ENCODE measurements around the gene CKS1B. TPM values are rescaled to one million over a fixed set of nuclear protein-coding genes. Genes with fewer than 3 reads are reported as not detected.

Gene CKS1B
- total and polyA plus RNA-seq, 9 of the 15 experiments (the other 6 are each of a cell fraction or from before 2014, with no cell fraction given) = 215 to 1,103 (median 460) TPM

DNA sequence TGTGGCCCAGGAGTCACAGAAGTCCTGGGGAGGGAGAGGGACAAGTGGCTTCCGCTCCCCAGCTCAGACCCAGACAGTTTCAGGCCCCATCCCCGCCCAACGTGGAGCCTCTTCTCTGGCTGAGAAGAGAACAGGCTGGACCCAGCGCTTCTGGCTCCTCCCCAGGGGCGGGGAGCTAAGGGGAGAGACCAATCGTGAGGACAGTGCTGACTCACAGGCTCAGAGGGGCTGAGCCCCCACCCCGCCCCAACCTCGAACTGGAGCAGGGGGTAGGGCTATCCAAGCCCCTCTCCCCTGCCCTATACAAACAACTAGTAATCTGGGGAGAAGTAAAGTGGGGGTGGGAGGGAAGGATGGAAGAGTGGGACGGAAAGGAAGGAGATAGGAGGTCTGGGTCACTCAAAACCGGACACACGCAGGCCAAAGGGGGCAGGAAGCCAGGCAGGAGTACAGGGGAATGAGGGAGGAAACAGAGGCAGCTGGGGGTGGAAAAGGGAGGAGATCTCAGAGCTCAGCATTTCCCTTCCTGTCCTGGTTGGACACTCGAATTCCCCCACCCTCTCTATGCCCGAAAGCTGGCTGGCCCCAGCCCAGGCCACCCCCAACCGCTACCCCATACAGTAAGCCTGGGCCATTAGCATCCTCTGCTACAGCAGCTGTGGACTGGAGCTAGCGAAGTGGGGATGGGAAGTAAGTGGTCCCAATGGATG lies 3.7 kb upstream of the CKS1B start, which contains the start of gene SHC1 (continued):
- TF ChIP-seq RBM15 (IDR thresholded peaks at IDR 0.05; ENCODE audit: insufficient read depth, low read length) (no peak), NCOA2 (IDR thresholded peaks at IDR 0.05; ENCODE audit: partially characterized antibody in 2 of 2) (no peak), HSF4 (CRISPR knock-in tag; IDR thresholded peaks at IDR 0.05; ENCODE audit: borderline replicate concordance) (no peak), HLTF (IDR thresholded peaks at IDR 0.05) (0 out of 2 replicates have a peak, but pooled peaks have one; percentile 16), BRD9 (IDR thresholded peaks at IDR 0.05; ENCODE audit: low read depth, partially characterized antibody) (peak; percentile 44), CBX8 (IDR thresholded peaks at IDR 0.05; ENCODE audit: borderline replicate concordance, extremely low read depth, low read depth, low read length, poor library complexity, severe bottlenecking) (no peak), ETV5 (CRISPR knock-in tag; IDR thresholded peaks at IDR 0.05; ENCODE audit: low read depth) (no peak), PRMT5 (CRISPR knock-in tag; IDR thresholded peaks at IDR 0.05) (no peak), MAFK (IDR thresholded peaks at IDR 0.05; ENCODE audit: low read length) (peak; percentile 62), PURB (CRISPR knock-in tag; IDR thresholded peaks at IDR 0.05; ENCODE audit: low read depth) (no peak)
- TF ChIP-seq, protein P1, sequence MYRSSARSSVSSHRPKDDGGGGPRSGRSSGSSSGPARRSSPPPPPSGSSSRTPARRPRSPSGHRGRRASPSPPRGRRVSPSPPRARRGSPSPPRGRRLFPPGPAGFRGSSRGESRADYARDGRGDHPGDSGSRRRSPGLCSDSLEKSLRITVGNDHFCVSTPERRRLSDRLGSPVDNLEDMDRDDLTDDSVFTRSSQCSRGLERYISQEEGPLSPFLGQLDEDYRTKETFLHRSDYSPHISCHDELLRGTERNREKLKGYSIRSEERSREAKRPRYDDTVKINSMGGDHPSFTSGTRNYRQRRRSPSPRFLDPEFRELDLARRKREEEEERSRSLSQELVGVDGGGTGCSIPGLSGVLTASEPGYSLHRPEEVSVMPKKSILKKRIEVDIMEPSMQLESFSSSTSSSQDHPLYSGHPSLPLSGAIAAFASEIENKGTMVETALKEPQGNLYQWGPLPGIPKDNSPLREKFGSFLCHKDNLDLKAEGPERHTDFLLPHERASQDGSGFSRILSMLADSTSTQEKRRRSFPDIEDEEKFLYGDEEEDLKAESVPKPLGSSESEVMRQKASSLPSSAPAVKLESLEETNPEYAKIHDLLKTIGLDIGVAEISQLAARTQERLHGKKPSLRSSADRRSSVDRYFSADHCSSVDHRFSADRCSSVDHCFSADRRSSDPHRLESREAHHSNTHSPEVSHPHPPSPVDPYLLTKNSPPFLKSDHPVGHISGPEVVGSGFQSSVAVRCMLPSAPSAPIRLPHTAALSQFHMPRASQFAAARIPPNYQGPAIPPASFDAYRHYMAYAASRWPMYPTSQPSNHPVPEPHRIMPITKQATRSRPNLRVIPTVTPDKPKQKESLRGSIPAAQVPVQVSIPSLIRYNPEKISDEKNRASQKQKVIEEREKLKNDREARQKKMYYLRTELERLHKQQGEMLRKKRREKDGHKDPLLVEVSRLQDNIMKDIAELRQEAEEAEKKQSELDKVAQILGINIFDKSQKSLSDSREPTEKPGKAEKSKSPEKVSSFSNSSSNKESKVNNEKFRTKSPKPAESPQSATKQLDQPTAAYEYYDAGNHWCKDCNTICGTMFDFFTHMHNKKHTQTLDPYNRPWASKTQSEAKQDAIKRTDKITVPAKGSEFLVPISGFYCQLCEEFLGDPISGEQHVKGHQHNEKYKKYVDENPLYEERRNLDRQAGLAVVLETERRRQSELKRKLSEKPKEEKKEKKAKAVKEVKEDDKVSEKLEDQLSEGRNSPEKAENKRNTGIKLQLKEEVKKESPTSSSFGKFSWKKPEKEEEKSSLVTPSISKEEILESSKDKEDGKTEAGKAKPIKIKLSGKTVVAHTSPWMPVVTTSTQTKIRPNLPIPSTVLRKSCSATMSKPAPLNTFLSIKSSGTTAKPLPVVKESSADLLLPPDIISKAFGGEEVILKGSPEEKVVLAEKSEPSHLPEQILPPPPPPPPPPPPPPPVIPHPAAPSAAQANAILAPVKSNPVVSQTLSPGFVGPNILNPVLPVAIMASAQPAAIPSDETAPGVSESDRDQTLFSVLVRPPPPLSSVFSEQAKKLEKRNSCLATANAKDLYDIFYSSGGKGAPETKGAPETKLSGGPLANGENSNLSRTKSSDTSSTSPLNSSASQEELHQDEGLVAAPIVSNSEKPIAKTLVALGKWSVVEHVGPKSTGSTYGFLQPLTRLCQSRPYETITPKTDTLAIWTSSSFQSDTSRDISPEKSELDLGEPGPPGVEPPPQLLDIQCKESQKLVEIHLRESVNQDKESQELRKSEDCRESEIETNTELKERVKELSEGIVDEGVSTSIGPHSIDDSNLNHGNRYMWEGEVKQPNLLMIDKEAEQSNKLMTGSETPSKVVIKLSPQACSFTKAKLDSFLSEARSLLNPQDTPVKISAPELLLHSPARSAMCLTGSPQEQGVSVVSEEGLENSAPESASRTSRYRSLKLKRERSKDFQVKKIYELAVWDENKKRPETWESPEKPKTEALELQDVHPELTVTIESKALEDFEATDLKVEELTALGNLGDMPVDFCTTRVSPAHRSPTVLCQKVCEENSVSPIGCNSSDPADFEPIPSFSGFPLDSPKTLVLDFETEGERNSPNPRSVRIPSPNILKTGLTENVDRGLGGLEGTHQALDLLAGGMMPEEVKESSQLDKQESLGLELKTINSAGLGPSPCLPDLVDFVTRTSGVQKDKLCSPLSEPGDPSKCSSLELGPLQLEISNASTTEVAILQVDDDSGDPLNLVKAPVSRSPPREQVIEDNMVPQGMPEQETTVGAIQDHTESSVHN (IDR thresholded peaks at IDR 0.05; ENCODE audit: borderline replicate concordance in 1 of 2, low read depth in 1 of 2) = no peak
- TF ChIP-seq, protein P2, sequence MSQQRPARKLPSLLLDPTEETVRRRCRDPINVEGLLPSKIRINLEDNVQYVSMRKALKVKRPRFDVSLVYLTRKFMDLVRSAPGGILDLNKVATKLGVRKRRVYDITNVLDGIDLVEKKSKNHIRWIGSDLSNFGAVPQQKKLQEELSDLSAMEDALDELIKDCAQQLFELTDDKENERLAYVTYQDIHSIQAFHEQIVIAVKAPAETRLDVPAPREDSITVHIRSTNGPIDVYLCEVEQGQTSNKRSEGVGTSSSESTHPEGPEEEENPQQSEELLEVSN (IDR thresholded peaks at IDR 0.05; ENCODE audit: borderline replicate concordance in 1 of 2, extremely low read depth in 1 of 2, insufficient read depth in 1 of 2, insufficient read length in 1 of 2, low read depth in 1 of 2, low read length in 1 of 2, poor library complexity in 1 of 2, severe bottlenecking in 1 of 2) = peak in 1 of 2 experiments; percentile 5
- TF ChIP-seq, protein P3, sequence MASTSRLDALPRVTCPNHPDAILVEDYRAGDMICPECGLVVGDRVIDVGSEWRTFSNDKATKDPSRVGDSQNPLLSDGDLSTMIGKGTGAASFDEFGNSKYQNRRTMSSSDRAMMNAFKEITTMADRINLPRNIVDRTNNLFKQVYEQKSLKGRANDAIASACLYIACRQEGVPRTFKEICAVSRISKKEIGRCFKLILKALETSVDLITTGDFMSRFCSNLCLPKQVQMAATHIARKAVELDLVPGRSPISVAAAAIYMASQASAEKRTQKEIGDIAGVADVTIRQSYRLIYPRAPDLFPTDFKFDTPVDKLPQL (IDR thresholded peaks at IDR 0.05; ENCODE audit: extremely low read depth, insufficient read length) = peak; percentile 31
